HG03460 (cell line): ENCODE data around the gene RPS5.

Experiments
- ATAC-seq: cut with Tn5 transposase; IDR thresholded peaks from one replicate; pipeline ENCODE4 v1.9.1; 2021; ENCODE audit not compliant: unreplicated experiment

Gene RPS5

GRCh38 chr19:58385313-58385890 is 1.7 kb upstream of the RPS5 start:
- no peak for ATAC-seq

GRCh38 chr19:58385891-58386575 is 1.0 kb upstream of the RPS5 start:
- peak; percentile 6 for ATAC-seq

GRCh38 chr19:58387338-58388174 is 487 bp downstream of the RPS5 start:
- no peak for ATAC-seq

GRCh38 chr19:58388175-58388526 is 1.1 kb downstream of the RPS5 start:
- ATAC-seq: no peak

GRCh38 chr19:58392945-58393724 is 6.1 kb downstream of the RPS5 start:
- ATAC-seq: no peak

GRCh38 chr19:58393725-58394033 is 6.6 kb downstream of the RPS5 start:
- no peak for ATAC-seq

GRCh38 chr19:58394821-58395219 is 7.8 kb downstream of the RPS5 start:
- no peak for ATAC-seq

- no peak for ATAC-seq
Measured at GRCh38 chr19:58395220-58395978, 8.3 kb downstream of the RPS5 start, which contains the start of gene RNF225. TSS of gene RNF225 (plus strand) at chr19:58395656. CDS start at chr19:58396090, 434 bp downstream.

GRCh38 chr19:58395979-58396627 is 9.0 kb downstream of the RPS5 start:
- no peak for ATAC-seq

GRCh38 chr19:58396691-58397532 is 9.8 kb downstream of the RPS5 start:
- no peak for ATAC-seq

- ATAC-seq: no peak
Measured at GRCh38 chr19:58397533-58398037, 10.5 kb downstream of the RPS5 start.

GRCh38 chr19:58398087-58398486 is 11.0 kb downstream of the RPS5 start:
- no peak for ATAC-seq

GRCh38 chr19:58398545-58398944 is 11.5 kb downstream of the RPS5 start:
- no peak for ATAC-seq

GRCh38 chr19:58399903-58400302 is 12.8 kb downstream of the RPS5 start:
- ATAC-seq: no peak

- ATAC-seq: no peak
Measured at GRCh38 chr19:58400316-58400915, 13.3 kb downstream of the RPS5 start.

GRCh38 chr19:58400916-58401839 is 14.1 kb downstream of the RPS5 start:
- ATAC-seq: peak; percentile 98

GRCh38 chr19:58401840-58402421 is 14.9 kb downstream of the RPS5 start:
- ATAC-seq: no peak
